ENCODE data around the gene ZXDC. TPM values are rescaled to one million over a fixed set of nuclear protein-coding genes. Genes with fewer than 3 reads are reported as not detected.

The ZXDC gene
- total RNA-seq, 2 donors from 2014 or later, result 53.5 to 55.0 TPM

DNA sequence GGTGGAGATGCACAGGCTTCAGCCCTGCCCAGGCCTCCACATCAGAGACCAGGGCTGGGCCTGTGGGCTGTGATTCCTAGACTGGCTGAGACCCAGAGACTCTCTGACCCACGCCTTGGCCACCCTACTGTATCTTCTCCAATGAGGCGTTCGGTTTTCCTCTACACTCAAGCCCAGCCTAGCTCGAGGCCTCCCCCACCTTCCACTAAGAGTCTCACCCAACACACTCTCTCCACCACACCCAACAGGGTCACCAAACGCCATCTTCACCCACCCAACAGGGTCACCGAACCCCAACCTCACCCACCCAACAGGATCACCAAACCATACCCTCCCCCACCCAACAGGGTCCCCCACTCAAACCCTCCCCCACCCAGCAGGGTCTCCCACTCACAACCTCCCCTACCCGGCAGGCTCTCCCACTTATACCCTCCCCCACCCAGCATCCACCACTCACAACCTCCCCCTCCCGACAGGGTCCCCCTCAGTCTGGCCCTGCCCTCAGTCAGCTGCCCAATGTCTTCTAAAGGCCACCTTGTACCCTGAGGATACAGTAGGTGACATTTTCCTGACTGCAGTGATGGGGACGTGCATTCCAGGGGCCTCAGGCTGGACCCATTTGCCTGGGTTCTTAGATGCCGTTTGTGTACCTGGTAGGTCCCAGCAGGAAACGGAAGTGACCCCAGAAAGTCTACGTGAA, 60.6 kb downstream of the ZXDC start:
- TF ChIP-seq, protein P1, sequence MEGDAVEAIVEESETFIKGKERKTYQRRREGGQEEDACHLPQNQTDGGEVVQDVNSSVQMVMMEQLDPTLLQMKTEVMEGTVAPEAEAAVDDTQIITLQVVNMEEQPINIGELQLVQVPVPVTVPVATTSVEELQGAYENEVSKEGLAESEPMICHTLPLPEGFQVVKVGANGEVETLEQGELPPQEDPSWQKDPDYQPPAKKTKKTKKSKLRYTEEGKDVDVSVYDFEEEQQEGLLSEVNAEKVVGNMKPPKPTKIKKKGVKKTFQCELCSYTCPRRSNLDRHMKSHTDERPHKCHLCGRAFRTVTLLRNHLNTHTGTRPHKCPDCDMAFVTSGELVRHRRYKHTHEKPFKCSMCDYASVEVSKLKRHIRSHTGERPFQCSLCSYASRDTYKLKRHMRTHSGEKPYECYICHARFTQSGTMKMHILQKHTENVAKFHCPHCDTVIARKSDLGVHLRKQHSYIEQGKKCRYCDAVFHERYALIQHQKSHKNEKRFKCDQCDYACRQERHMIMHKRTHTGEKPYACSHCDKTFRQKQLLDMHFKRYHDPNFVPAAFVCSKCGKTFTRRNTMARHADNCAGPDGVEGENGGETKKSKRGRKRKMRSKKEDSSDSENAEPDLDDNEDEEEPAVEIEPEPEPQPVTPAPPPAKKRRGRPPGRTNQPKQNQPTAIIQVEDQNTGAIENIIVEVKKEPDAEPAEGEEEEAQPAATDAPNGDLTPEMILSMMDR (IDR thresholded peaks at IDR 0.05), result no peak
- H3K36me3 ChIP-seq, result no peaks in the 10 kb centered on the region
- no peaks in the 10 kb centered on the region for H3K4me1 ChIP-seq (ENCODE audit: control insufficient read depth in 1 of 2, low read depth in 2 of 2)
- no peak for DNase-seq (ENCODE audit: low spot score)
- H3K27me3 ChIP-seq (replicated peaks; ENCODE audit: insufficient read depth), result no peaks in the 10 kb centered on the region
- no peaks in the 10 kb centered on the region for H3K9me3 ChIP-seq
- no peak overlapping the region for H3K4me3 ChIP-seq
- no peak overlapping the region for H3K27ac ChIP-seq
- no peak for ATAC-seq (ENCODE audit: insufficient number of reproducible peaks, low FRiP score, low read depth)

DNA sequence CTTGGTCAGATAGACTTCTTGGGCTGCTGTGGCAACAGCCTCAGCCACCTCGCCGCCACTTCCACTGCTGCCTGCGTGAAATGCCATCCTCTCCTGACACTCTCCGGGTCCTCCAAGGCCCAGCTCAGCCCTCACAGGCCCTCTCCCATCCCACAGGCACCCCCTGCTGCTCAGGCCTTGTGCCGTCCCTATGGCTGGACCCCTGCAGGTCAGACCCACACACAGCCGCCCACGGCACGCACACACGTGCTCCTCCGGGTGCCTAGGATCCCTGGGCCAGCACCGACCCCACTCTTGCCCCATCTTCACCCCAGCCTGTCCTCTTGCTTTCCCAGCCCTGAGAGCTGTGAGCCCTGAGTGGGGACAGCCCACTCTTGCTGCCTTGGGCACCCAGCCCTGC, 61.3 kb downstream of the ZXDC start:
- Histone ChIP-seq H3K27me3 (replicated peaks; ENCODE audit: insufficient read depth) (no peaks in the 10 kb centered on the region), H3K9me3 (no peaks in the 10 kb centered on the region), H3K4me1 (ENCODE audit: control insufficient read depth in 1 of 2, low read depth in 2 of 2) (no peaks in the 10 kb centered on the region), H3K27ac (no peak overlapping the region), H3K4me3 (no peak overlapping the region), H3K36me3 (no peaks in the 10 kb centered on the region)
- no peak for DNase-seq (ENCODE audit: low spot score)
- TF ChIP-seq, protein P1 (IDR thresholded peaks at IDR 0.05), result no peak
- ATAC-seq (ENCODE audit: insufficient number of reproducible peaks, low FRiP score, low read depth), result no peak

DNA sequence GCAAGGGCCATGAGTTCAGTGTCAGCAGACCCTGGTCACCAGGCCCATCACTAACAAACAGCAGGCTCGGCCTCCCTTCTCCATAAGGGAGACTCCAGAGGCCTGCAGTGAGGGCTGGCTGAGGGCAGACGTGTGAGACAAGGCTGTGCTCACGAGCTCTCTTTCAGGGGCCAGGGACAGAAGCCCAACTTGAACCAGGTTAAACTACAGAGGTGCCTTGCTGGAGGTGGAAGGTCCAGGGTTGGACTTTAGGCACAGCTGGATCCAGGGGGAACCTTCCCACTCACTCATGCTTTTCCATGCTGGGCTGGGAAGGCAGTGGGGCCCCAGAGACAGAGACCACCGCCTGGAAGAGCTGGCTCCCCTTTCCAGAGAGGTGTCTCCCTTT, 62.0 kb downstream of the ZXDC start:
- H3K36me3 ChIP-seq, result no peaks in the 10 kb centered on the region
- no peaks in the 10 kb centered on the region for H3K27me3 ChIP-seq (replicated peaks; ENCODE audit: insufficient read depth)
- no peaks in the 10 kb centered on the region for H3K9me3 ChIP-seq
- H3K4me3 ChIP-seq, result no peak overlapping the region
- no peak for DNase-seq (ENCODE audit: low spot score)
- no peak for ATAC-seq (ENCODE audit: insufficient number of reproducible peaks, low FRiP score, low read depth)
- no peaks in the 10 kb centered on the region for H3K4me1 ChIP-seq (ENCODE audit: control insufficient read depth in 1 of 2, low read depth in 2 of 2)
- H3K27ac ChIP-seq, result no peak overlapping the region
- TF ChIP-seq, protein P1 (IDR thresholded peaks at IDR 0.05), result no peak

DNA sequence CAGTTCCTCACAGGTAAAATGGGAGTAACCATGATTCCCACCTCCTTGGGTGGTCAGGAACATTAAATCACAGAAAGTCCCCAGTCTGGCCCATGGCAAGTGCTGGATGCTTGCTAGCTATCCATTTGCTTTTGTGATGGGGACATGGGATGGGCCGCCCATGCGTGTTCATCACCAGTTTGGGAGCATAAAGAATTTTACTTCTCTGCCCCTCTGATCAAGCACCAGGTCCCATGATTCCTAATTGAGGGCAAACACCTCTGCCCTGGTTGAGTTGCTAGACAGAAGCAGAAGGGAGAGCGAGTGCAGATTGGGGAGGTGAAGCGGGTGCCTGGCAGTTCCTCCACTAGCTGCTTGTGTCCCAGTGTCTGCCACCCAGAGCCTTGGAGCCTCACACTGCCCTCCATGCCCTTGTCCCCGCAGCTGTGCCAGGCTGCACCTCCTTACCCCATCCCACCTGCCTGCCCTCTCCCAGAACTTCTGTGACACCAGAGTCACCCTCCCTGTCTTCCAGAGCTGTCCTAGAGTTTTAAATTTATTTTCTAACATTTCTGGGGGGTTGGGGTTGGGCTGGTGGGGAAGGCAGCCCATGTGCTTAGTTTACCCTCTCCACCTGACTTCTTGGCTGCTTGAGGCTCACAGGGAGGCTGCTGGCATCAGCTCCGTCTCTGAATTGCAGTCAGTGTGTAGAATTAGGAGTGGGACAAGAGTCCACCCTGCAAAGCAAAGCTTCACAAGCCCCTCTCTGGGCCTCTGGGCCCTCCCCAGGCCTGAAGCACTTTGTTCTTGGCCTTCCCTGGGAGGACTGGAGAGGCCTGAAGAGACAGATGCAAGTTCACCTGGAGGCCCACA, 62.6 kb downstream of the ZXDC start:
- DNase-seq (ENCODE audit: low spot score), result no peak
- no peaks in the 10 kb centered on the region for H3K27me3 ChIP-seq (replicated peaks; ENCODE audit: insufficient read depth)
- TF ChIP-seq, protein P1 (IDR thresholded peaks at IDR 0.05), result no peak
- H3K4me1 ChIP-seq (ENCODE audit: control insufficient read depth in 1 of 2, low read depth in 2 of 2), result no peaks in the 10 kb centered on the region
- no peaks in the 10 kb centered on the region for H3K36me3 ChIP-seq
- no peaks in the 10 kb centered on the region for H3K9me3 ChIP-seq
- no peak overlapping the region for H3K4me3 ChIP-seq
- no peak overlapping the region for H3K27ac ChIP-seq
- ATAC-seq (ENCODE audit: insufficient number of reproducible peaks, low FRiP score, low read depth), result no peak

DNA sequence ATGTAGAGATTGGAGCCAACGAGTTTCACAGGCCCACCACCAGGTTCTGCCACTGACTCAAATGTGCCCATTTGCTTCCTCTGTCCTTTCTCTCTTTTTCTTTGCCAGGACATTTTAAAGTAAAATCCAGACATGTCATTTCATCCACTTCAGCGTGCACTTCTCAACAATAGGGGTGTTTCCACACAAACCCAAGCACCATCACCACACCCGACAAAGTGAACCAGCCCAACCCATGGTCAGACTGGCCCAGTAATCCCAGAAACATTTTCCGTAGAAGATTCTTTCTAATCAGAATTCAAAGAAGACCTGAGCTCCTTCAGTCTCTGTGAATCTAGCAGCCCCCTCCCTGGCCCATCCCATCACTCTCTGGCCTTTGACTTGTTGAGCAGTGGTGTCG, 67.6 kb downstream of the ZXDC start:
- TF ChIP-seq, protein P1 (IDR thresholded peaks at IDR 0.05), result no peak
- no peaks in the 10 kb centered on the region for H3K27me3 ChIP-seq (replicated peaks; ENCODE audit: insufficient read depth)
- no peak overlapping the region for H3K27ac ChIP-seq
- no peak for ATAC-seq (ENCODE audit: insufficient number of reproducible peaks, low FRiP score, low read depth)
- no peaks in the 10 kb centered on the region for H3K9me3 ChIP-seq
- DNase-seq (ENCODE audit: low spot score), result no peak
- H3K4me1 ChIP-seq (ENCODE audit: control insufficient read depth in 1 of 2, low read depth in 2 of 2), result no peaks in the 10 kb centered on the region
- no peaks in the 10 kb centered on the region for H3K36me3 ChIP-seq
- H3K4me3 ChIP-seq, result no peak overlapping the region

All from thoracic aorta (tissue), 2 donors.